Ishikawa (cell line): ENCODE results near the gene AUTS2.

Experiments
- CEBPB ChIP-seq: IDR thresholded peaks from 2 replicates; pipeline ENCODE4 v1.6.1; 2012
- CREB1 ChIP-seq: IDR thresholded peaks from 2 replicates; pipeline ENCODE4 v1.6.1; 2012; ENCODE audit warnings: low read depth
- EGR1 ChIP-seq: IDR thresholded peaks from 2 replicates; pipeline ENCODE4 v1.6.1; 2012
- EP300 ChIP-seq: IDR thresholded peaks from 2 replicates; pipeline ENCODE4 v1.6.1; 2012; ENCODE audit warnings: borderline replicate concordance
- FOXM1 ChIP-seq: IDR thresholded peaks from 2 replicates; pipeline ENCODE4 v1.6.1; 2012; ENCODE audit warnings: low read depth, borderline replicate concordance
- MAX ChIP-seq: IDR thresholded peaks from 2 replicates; pipeline ENCODE4 v1.6.1; 2012
- NFIC ChIP-seq: IDR thresholded peaks from 2 replicates; pipeline ENCODE4 v1.6.1; 2012
- RAD21 ChIP-seq: IDR thresholded peaks from 2 replicates; pipeline ENCODE4 v1.6.1; 2012; ENCODE audit warnings: low read depth
- REST ChIP-seq: IDR thresholded peaks from 2 replicates; pipeline ENCODE4 v1.6.1; 2012; ENCODE audit warnings: low read depth, mild to moderate bottlenecking
- TAF1 ChIP-seq: IDR thresholded peaks from 2 replicates; pipeline ENCODE4 v1.6.1; 2012; ENCODE audit warnings: low read depth, mild to moderate bottlenecking
- TCF12 ChIP-seq: IDR thresholded peaks from 2 replicates; pipeline ENCODE4 v1.6.1; 2012; ENCODE audit warnings: low read depth
- TEAD4 ChIP-seq: IDR thresholded peaks from 2 replicates; pipeline ENCODE4 v1.6.1; 2012
- USF1 ChIP-seq: IDR thresholded peaks from 2 replicates; pipeline ENCODE4 v1.6.1; 2012
- YY1 ChIP-seq: IDR thresholded peaks from 2 replicates; pipeline ENCODE4 v1.6.1; 2012; ENCODE audit warnings: low read depth
- ZBTB7A ChIP-seq: IDR thresholded peaks from 2 replicates; pipeline ENCODE4 v1.6.1; 2012; ENCODE audit warnings: low read depth

The AUTS2 gene

GRCh38 chr7:70035519-70035918 is 437.2 kb downstream of the AUTS2 start:
- TF ChIP-seq TEAD4 (no peak), NFIC (no peak), CREB1 (no peak), ZBTB7A (no peak), TCF12 (no peak), RAD21 (no peak), TAF1 (no peak), MAX (no peak), USF1 (no peak), EP300 (no peak), CEBPB (no peak), REST (no peak), EGR1 (no peak), FOXM1 (no peak), YY1 (no peak)

- no peak for TF ChIP-seq FOXM1
- no peak for TF ChIP-seq RAD21
- no peak for TF ChIP-seq ZBTB7A
- no peak for TF ChIP-seq CEBPB
- TF ChIP-seq TAF1, result no peak
- TF ChIP-seq NFIC, result no peak
These were observed 437.7 kb downstream of the AUTS2 start for GRCh38 chr7:70035955-70036354.

- TF ChIP-seq CREB1 (no peak), RAD21 (no peak), USF1 (no peak), TAF1 (no peak), TEAD4 (no peak), EP300 (no peak), FOXM1 (no peak), YY1 (no peak), MAX (no peak), REST (no peak), CEBPB (no peak), TCF12 (no peak), EGR1 (no peak), ZBTB7A (no peak), NFIC (no peak)
These were observed 438.4 kb downstream of the AUTS2 start for GRCh38 chr7:70036695-70037094.

GRCh38 chr7:70037171-70037933 is 439.1 kb downstream of the AUTS2 start:
- TF ChIP-seq FOXM1 (no peak), REST (no peak), MAX (no peak), EGR1 (no peak), NFIC (no peak), CEBPB (no peak), TEAD4 (no peak), TAF1 (no peak), EP300 (no peak), RAD21 (no peak), YY1 (no peak), USF1 (no peak), TCF12 (no peak), CREB1 (no peak), ZBTB7A (no peak)
